Adrenal gland (tissue), 12 donors: Measurements from ENCODE around the gene CSRP1. TPM values are rescaled to one million over a fixed set of nuclear protein-coding genes. Genes with fewer than 3 reads are reported as not detected.

Experiments
- DNase-seq, 7 donors: peaks; one replicate each; pipeline ENCODE4 v3.0.0-alpha.2; 2019 to 2020
- H3K27ac ChIP-seq, 5 donors: fragments of 200-600 bp; sonication (generic) in 4 of 5; 1 replicate in 3 of 5; 2 replicates in 2 of 5; pipeline versions ENCODE4 v1.5.1 to v1.8.0; 2016 to 2020; ENCODE audit warnings: mild to moderate bottlenecking in 1 of 5
- H3K27me3 ChIP-seq: fragments of 200-600 bp; 2 replicates; pipeline ENCODE4 v1.8.0; 2021
- H3K36me3 ChIP-seq, 2 donors: fragments of 200-600 bp; replicated peaks in 1 of 2; 1 replicate in 1 of 2; 2 replicates in 1 of 2; pipeline versions ENCODE4 v1.5.1 to v1.8.0; 2018 to 2022
- H3K4me1 ChIP-seq, 2 donors: fragments of 200-600 bp; replicated peaks in 1 of 2; 1 replicate in 1 of 2; 2 replicates in 1 of 2; pipeline versions ENCODE4 v1.5.1 to v1.8.0; 2018 to 2021
- H3K4me3 ChIP-seq, 4 donors: fragments of 200-600 bp; sonication (generic) in 3 of 4; one replicate each; pipeline ENCODE4 v1.5.1; 2016 to 2018
- H3K9me3 ChIP-seq, 3 donors: fragments of 200-600 bp; sonication (generic) in 1 of 3; replicated peaks in 1 of 3; 1 replicate in 2 of 3; 2 replicates in 1 of 3; pipeline versions ENCODE4 v1.5.1 to v1.8.0; 2016 to 2021
- POLR2A ChIP-seq, 2 donors: fragments of 450-650 bp; IDR thresholded peaks; one replicate each; pipeline ENCODE4 v1.6.1; 2017; ENCODE audit warnings: antibody characterized with exemption in 2 of 2, mild to moderate bottlenecking in 2 of 2, moderate library complexity in 1 of 2
- WGBS, 4 donors: extraction: QIAGEN DNeasy Blood & Tissue Kit in 2 of 4; methylation state at CpG; one replicate each; pipeline versions ENCODE4 v1.1.5 to v1.1.7; 2013 to 2017; 5-methylcytosine and 5-hydroxymethylcytosine counted together
- intact Hi-C, 2 donors: fragments of 100-400 bp; cut with DNase I; formaldehyde crosslinking; loops; one replicate each; pipeline versions ENCODE4 v1.14.1 to v1.15.0; 2022 to 2023
- polyA plus RNA-seq, 3 donors: library from polyadenylated mRNA; stranded (reverse); fragments of 200-250 nt in 2 of 3; fragments of 350-450 nt in 1 of 3; fragmentation: Illumina TruSeq in 1 of 3; extraction: RNeasy Lipid Tissue Mini Kit (QIAGEN cat#74804) in 1 of 3; gene quantifications; one replicate each; pipeline ENCODE4 v1.2.3, GENCODE V29; 2013 to 2014
- total RNA-seq, 9 donors: library from RNA; depleted of rRNA in 4 of 9; stranded (reverse); fragments of >200 nt in 4 of 9; fragments of 120-200 nt in 1 of 9; fragmentation: NEBNext Ultra II Directional in 1 of 9; extraction: Animal tissue kit (Norgen Biotek cat#: 25700) in 1 of 9; gene quantifications; one replicate each; pipeline versions ENCODE4 v1.1.0 to v1.2.4, GENCODE V29; 2013 to 2023
- TF ChIP-seq, protein P1 (sequence below), 6 experiments: fragments of 450-650 bp in 4 of 6; fragments of 200-600 bp in 2 of 6; sonication (generic) in 1 of 6; IDR thresholded peaks; 1 replicate in 5 of 6; 2 replicates in 1 of 6; pipeline versions ENCODE4 v1.5.1 to v1.8.0; 2016 to 2021; ENCODE audit warnings: antibody characterized with exemption in 6 of 6, mild to moderate bottlenecking in 2 of 6, moderate library complexity in 1 of 6
- donor health status: healthy with polysubstance abuse.
- donor health status: Bipolar disorder and iron deficiency.
- donor health status: DM: yes; HTN: yes; CAD: no.
- donor health status: DM: no; HTN: no; CAD: no.
- donor health status: DM: no; HTN: no; CAD: no.
- donor health status: DM: yes; HTN: yes; CAD: no.

The CSRP1 gene
- total and polyA plus RNA-seq, 12 donors = 30.5 to 470 (median 138) TPM

- intact Hi-C loops = no loop called here
- Histone ChIP-seq H3K4me3 (no peak overlapping the region), H3K27ac (no peak overlapping the region), H3K9me3 (no peaks in the 10 kb centered on the region), H3K27me3 (no peaks in the 10 kb centered on the region), H3K36me3 (no peaks in the 10 kb centered on the region), H3K4me1 (peaks cover 0 to 38% of the 10 kb centered on the region in 2 donors)
- 83 to 91% (median 86%) methylated on average over 2 of the region's 2 CpGs for whole genome bisulfite sequencing, 4 donors
- TF ChIP-seq POLR2A (IDR thresholded peaks at IDR 0.05) = no peak
- TF ChIP-seq, protein P1, sequence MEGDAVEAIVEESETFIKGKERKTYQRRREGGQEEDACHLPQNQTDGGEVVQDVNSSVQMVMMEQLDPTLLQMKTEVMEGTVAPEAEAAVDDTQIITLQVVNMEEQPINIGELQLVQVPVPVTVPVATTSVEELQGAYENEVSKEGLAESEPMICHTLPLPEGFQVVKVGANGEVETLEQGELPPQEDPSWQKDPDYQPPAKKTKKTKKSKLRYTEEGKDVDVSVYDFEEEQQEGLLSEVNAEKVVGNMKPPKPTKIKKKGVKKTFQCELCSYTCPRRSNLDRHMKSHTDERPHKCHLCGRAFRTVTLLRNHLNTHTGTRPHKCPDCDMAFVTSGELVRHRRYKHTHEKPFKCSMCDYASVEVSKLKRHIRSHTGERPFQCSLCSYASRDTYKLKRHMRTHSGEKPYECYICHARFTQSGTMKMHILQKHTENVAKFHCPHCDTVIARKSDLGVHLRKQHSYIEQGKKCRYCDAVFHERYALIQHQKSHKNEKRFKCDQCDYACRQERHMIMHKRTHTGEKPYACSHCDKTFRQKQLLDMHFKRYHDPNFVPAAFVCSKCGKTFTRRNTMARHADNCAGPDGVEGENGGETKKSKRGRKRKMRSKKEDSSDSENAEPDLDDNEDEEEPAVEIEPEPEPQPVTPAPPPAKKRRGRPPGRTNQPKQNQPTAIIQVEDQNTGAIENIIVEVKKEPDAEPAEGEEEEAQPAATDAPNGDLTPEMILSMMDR (IDR thresholded peaks at IDR 0.05) = no peak
- no peak for DNase-seq
These were observed 1.9 kb upstream of the CSRP1 start for GRCh38 chr1:201508809-201509208.

DNA sequence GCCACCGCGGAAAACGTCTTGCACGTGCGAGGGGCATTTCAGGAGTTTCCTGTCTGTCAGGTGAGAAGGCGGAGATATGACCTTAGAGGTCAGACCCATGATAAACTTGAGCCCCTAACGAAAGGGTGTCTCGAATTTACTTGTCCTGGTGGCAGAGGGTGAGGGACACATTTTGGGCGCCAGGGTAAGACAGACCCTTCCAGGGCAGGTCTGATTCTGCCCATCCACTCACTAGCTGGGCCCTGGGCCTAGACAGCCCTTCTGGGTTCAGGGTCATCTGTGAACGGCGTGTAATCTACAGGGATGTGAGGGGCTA lies 395 bp upstream of the CSRP1 start:
- peak overlapping the region in 2 of 4 donors; percentile 47 to 71 for H3K4me3 ChIP-seq

DNA sequence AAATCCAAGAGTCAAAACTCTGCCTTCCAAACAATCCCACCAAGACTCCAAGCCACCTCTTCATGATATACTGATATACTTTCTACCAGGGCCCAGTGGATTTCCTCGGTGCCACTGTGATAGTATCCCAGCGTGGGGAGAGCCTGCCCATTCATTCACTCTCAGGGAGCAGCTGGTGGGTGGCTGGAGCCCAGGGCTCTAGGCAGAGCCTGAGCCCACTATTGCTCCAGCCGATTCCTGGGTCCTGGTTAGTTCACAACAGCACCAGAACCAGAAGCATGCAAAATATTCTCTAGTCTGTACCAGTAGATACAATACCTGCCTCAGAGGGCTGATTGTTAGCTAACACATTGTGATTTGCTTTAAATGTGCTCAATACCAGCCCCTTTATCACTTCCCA lies 831 bp downstream of the CSRP1 start:
- WGBS, 4 donors = 52 to 69% (median 65%) methylated on average over 1 to 3 of the region's 3 CpGs
- Histone ChIP-seq H3K27me3 (no peaks in the 10 kb centered on the region), H3K9me3 (no peaks in the 10 kb centered on the region), H3K27ac (peak overlapping the region; percentile 26 to 92 (median 74)), H3K4me3 (peak overlapping the region in 2 of 4 donors; percentile 47 to 71), H3K36me3 (no peaks in the 10 kb centered on the region), H3K4me1 (peaks cover 0 to 31% of the 10 kb centered on the region in 2 donors)
- intact Hi-C loops = no loop called here
- TF ChIP-seq, protein P1 (IDR thresholded peaks at IDR 0.05) = no peak
- TF ChIP-seq POLR2A (IDR thresholded peaks at IDR 0.05) = no peak
- no peak for DNase-seq

More for the DNA sequence above, 395 bp upstream of the CSRP1 start:
- Histone ChIP-seq H3K27ac (peak overlapping the region in 4 of 5 donors; percentile 70 to 92 (median 80)), H3K4me1 (peaks cover 0 to 37% of the 10 kb centered on the region in 2 donors), H3K36me3 (no peaks in the 10 kb centered on the region), H3K9me3 (no peaks in the 10 kb centered on the region), H3K27me3 (no peaks in the 10 kb centered on the region)
- intact Hi-C loops = no loop called here
- no peak for TF ChIP-seq POLR2A (IDR thresholded peaks at IDR 0.05)
- TF ChIP-seq, protein P1 (IDR thresholded peaks at IDR 0.05) = no peak
- DNase-seq = no peak
- WGBS, 4 donors = 39 to 64% (median 50%) methylated on average over 5 to 11 of the region's 11 CpGs

GRCh38 chr1:201505503-201505890 lies 1.4 kb downstream of the CSRP1 start:
- intact Hi-C loops = no loop called here
- H3K27me3 ChIP-seq = no peaks in the 10 kb centered on the region
- no peaks in the 10 kb centered on the region for H3K9me3 ChIP-seq
- peak in 2 of 7 donors; percentile 25 to 44 for DNase-seq
- no peaks in the 10 kb centered on the region for H3K36me3 ChIP-seq
- peak overlapping the region in 1 of 4 donors; percentile 71 for H3K4me3 ChIP-seq
- 30 to 47% (median 37%) methylated on average over 4 of the region's 4 CpGs for WGBS, 4 donors
- peak; percentile 23 to 45 for TF ChIP-seq POLR2A (IDR thresholded peaks at IDR 0.05)
- TF ChIP-seq, protein P1 (IDR thresholded peaks at IDR 0.05) = no peak
- H3K27ac ChIP-seq = peak overlapping the region in 4 of 5 donors; percentile 70 to 92 (median 80)
- peaks cover 0 to 31% of the 10 kb centered on the region in 2 donors for H3K4me1 ChIP-seq
